ENCODE measurements around the gene LRMDA.

DNA sequence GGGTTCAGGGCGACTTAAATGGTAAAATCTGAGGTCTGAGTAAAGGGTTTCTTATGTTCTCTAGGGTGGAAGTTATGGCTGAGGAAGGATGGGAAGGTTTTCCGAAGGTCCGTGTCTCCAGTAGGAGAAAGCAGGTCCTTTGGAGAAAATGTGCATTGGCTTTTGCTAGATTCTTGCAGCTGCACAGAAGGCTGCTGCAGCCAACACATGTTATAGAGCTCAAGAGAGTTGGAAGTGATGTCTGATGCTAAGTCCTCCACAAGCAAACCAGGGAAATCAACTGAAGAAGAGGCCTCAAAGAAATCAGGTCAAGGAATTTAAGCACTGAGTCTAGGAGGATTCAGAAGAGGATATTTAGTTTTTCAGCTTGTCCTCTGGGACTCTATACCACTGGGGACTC is 404.6 kb downstream of the LRMDA start:
- TF ChIP-seq CTCF (IDR thresholded peaks at IDR 0.05) (no peak), POLR2A (IDR thresholded peaks at IDR 0.05) (no peak)

All from tibial nerve (tissue), 3 donors.